HL-60 (cell line): ENCODE data around the gene HIF3A.

ENCODE experiments used
- DNase-seq, 2 experiments: peaks; one replicate each; pipeline ENCODE4 v3.0.0-alpha.2; 2010 to 2020; ENCODE audit warnings: low read depth in 1 of 2, low spot score in 1 of 2
- H3K27ac ChIP-seq: fragments of 250-450 bp; sonication (Bioruptor Pico); replicated peaks from 2 replicates; pipeline ENCODE4 v1.5.1; 2020; ENCODE audit warnings: mild to moderate bottlenecking, moderate library complexity
- H3K27me3 ChIP-seq: fragments of 250-450 bp; sonication (Bioruptor Pico); 2 replicates; pipeline ENCODE4 v1.5.1; 2021; ENCODE audit warnings: mild to moderate bottlenecking, moderate library complexity; ENCODE audit not compliant: insufficient read depth, poor library complexity, severe bottlenecking
- H3K4me3 ChIP-seq: replicated peaks from 2 replicates; pipeline ENCODE4 v1.5.1; 2011; ENCODE audit warnings: mild to moderate bottlenecking, control low read depth, low read length; ENCODE audit not compliant: insufficient read depth
- CTCF ChIP-seq: IDR thresholded peaks from one replicate; pipeline ENCODE4 v1.5.1; 2011; ENCODE audit warnings: low read length, control low read depth, inconsistent platforms; ENCODE audit not compliant: insufficient read depth
- GABPA ChIP-seq: IDR thresholded peaks from 2 replicates; pipeline ENCODE4 v1.6.1; 2012; ENCODE audit warnings: low read depth
- POLR2AphosphoS5 ChIP-seq: IDR thresholded peaks from 2 replicates; pipeline ENCODE4 v1.6.1; 2012; ENCODE audit warnings: low read depth
- REST ChIP-seq: IDR thresholded peaks from 2 replicates; pipeline ENCODE4 v1.6.1; 2012; ENCODE audit warnings: low read depth; ENCODE audit not compliant: insufficient replicate concordance
- SPI1 ChIP-seq: IDR thresholded peaks from 2 replicates; pipeline ENCODE4 v1.6.1; 2012; ENCODE audit warnings: low read depth, mild to moderate bottlenecking, borderline replicate concordance

The HIF3A gene

DNA sequence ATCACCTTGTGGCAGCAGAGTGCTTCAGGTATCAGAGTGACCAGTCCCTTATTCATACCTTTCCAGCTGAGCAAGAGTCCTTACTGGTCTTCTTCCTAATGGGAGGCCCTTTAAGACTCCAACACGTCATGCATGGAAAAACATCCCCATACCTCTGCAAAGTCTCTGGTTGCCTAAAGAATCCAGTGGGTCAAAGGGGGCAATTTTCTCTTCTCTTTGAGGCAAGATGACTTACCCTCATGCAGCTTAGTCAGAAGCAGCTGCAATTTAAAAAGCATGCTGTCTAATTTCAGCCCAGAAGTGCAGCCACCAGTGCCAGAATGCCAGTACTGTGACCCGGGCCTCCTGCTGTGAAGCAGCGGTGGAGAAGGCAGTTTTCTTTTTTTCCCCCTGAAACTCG is 68.7 kb downstream of the HIF3A start:
- Histone ChIP-seq H3K27me3 (no peaks in the 10 kb centered on the region), H3K27ac (no peak overlapping the region), H3K4me3 (no peak overlapping the region)
- TF ChIP-seq GABPA (no peak), REST (no peak), CTCF (no peak), SPI1 (no peak), POLR2AphosphoS5 (no peak)
- no peak for DNase-seq

DNA sequence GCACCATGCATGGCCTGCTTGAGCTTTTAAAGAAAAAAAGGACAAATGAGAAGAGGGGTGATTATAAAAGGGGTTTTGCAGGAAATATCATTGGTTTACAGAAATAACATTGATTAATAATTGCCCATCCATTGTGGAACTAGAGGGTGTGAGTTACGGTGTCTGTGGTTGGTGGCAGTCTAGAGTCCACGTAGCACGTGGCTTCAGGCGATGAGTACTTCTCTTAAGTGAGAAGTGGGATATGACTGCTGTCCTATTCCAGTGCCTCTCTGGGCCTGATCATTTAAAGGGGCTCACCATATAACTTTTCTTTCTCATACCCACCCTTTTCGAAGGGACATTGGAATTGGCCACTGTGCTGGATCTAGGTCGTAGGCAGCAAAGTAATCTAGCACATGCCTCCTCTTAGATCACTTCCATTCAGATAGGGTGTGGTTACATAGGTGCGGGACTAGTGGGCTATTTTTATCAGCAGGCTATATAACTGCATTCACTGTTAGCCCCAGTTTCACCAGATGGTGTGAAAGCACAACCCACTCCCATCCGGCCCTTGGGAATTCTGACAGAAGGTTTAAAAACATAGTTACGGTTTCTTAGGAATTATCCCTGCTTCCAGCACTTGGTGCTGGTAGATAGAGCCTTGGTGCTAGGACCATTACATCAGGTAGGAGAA is 69.9 kb downstream of the HIF3A start:
- Histone ChIP-seq H3K4me3 (no peak overlapping the region), H3K27ac (no peak overlapping the region), H3K27me3 (no peaks in the 10 kb centered on the region)
- DNase-seq: no peak
- no peak for TF ChIP-seq CTCF
- TF ChIP-seq REST: no peak

- DNase-seq: no peak
- no peaks in the 10 kb centered on the region for H3K27me3 ChIP-seq
- TF ChIP-seq POLR2AphosphoS5 (no peak), CTCF (no peak), REST (no peak)
Observed at GRCh38 chr19:46367426-46367825, 70.6 kb downstream of the HIF3A start.

More at GRCh38 chr19:46367426-46367825, 70.6 kb downstream of the HIF3A start:
- no peak overlapping the region for H3K27ac ChIP-seq
- no peak overlapping the region for H3K4me3 ChIP-seq
